SW 1271 (cell line): ENCODE results near the gene CANX.
"Not testable (repeated sequence)": the region's sequence is repeated elsewhere in the genome, so short reads cannot be mapped to it uniquely, and the experiment has no call there.

Experiments
- DNase-seq, 2 experiments: peaks; one replicate each; lab custom pipeline; 2025; lab: John Stamatoyannopoulos, UW

Gene CANX

GRCh38 chr5:179698935-179699615, at the start of gene CANX:
Gene CANX, plus strand, starts transcription at chr5:179698967. Its CDS starts 6,715 bp downstream, at chr5:179705682.
- DNase-seq: no peak

- DNase-seq: not testable (repeated sequence)
Measured at GRCh38 chr5:179649166-179649703, 49.5 kb upstream of the CANX start.

- DNase-seq: not testable (repeated sequence)
Measured at GRCh38 chr5:179650245-179650644, 48.5 kb upstream of the CANX start.

- DNase-seq: not testable (repeated sequence)
Measured at GRCh38 chr5:179653135-179653534, 45.6 kb upstream of the CANX start.

GRCh38 chr5:179657302-179658178, 41.2 kb upstream of the CANX start:
- not testable (repeated sequence) for DNase-seq

GRCh38 chr5:179658179-179658856, 40.4 kb upstream of the CANX start:
- not testable (repeated sequence) for DNase-seq

- DNase-seq: not testable (repeated sequence)
Measured at GRCh38 chr5:179661647-179662046, 37.1 kb upstream of the CANX start.

GRCh38 chr5:179668391-179668790, 30.4 kb upstream of the CANX start:
- DNase-seq: no peak

GRCh38 chr5:179678223-179679013, 20.3 kb upstream of the CANX start:
- DNase-seq: peak; percentile 92 to 95

- DNase-seq: peak; percentile 72 to 79
Measured at GRCh38 chr5:179679014-179679674, 19.6 kb upstream of the CANX start.

GRCh38 chr5:179680014-179680779, 18.6 kb upstream of the CANX start:
- no peak for DNase-seq

- no peak for DNase-seq
Measured at GRCh38 chr5:179680780-179681401, 17.9 kb upstream of the CANX start, which contains the start of gene CBY3. Gene CBY3, minus strand, starts transcription at chr5:179681034. Its CDS starts 116 bp downstream, at chr5:179680918.

- not testable (repeated sequence) for DNase-seq
Measured at GRCh38 chr5:179689212-179689611, 9.6 kb upstream of the CANX start.

GRCh38 chr5:179694561-179694960, 4.2 kb upstream of the CANX start:
- DNase-seq: no peak

GRCh38 chr5:179696603-179697002, 2.2 kb upstream of the CANX start:
- DNase-seq: no peak

- no peak for DNase-seq
Measured at GRCh38 chr5:179697108-179697507, 1.7 kb upstream of the CANX start.

- DNase-seq: not testable (repeated sequence)
Measured at GRCh38 chr5:179697543-179697942, 1.2 kb upstream of the CANX start.

GRCh38 chr5:179697993-179698934, 503 bp upstream of the CANX start:
- peak; percentile 97 to 99 for DNase-seq
